ENCODE data around the gene C19orf12.

Gene C19orf12

GRCh38 chr19:29699861-29700260, 15.2 kb downstream of the C19orf12 start:
- no peak overlapping the region for H3K27ac ChIP-seq (ENCODE audit: insufficient read depth, low read length, poor library complexity, severe bottlenecking)
- DNase-seq, result no peak
- no peaks in the 10 kb centered on the region for H3K9me3 ChIP-seq (ENCODE audit: control insufficient read depth, low read length)
- H3K4me1 ChIP-seq (ENCODE audit: control insufficient read depth, insufficient read depth, low read length, poor library complexity, severe bottlenecking), result peaks cover 1% of the 10 kb centered on the region
- H3K4me3 ChIP-seq (ENCODE audit: insufficient read depth, low read depth, low read length, poor library complexity, severe bottlenecking), result no peak overlapping the region
- no peaks in the 10 kb centered on the region for H3K27me3 ChIP-seq (replicated peaks; ENCODE audit: control insufficient read depth, insufficient read depth, low read length, poor library complexity, severe bottlenecking)
- peaks cover 22% of the 10 kb centered on the region for H3K36me3 ChIP-seq (ENCODE audit: control insufficient read depth, insufficient read depth, low read length)

GRCh38 chr19:29697523-29698261, 17.4 kb downstream of the C19orf12 start:
- Histone ChIP-seq H3K4me1 (ENCODE audit: control insufficient read depth, insufficient read depth, low read length, poor library complexity, severe bottlenecking) (peaks cover 4% of the 10 kb centered on the region), H3K36me3 (ENCODE audit: control insufficient read depth, insufficient read depth, low read length) (peaks cover 13% of the 10 kb centered on the region), H3K9me3 (ENCODE audit: control insufficient read depth, low read length) (no peaks in the 10 kb centered on the region), H3K27ac (ENCODE audit: insufficient read depth, low read length, poor library complexity, severe bottlenecking) (peak overlapping the region; percentile 20), H3K27me3 (replicated peaks; ENCODE audit: control insufficient read depth, insufficient read depth, low read length, poor library complexity, severe bottlenecking) (no peaks in the 10 kb centered on the region), H3K4me3 (ENCODE audit: insufficient read depth, low read depth, low read length, poor library complexity, severe bottlenecking) (no peak overlapping the region)
- DNase-seq, result no peak

GRCh38 chr19:29696565-29696846, 18.6 kb downstream of the C19orf12 start:
- H3K27me3 ChIP-seq (replicated peaks; ENCODE audit: control insufficient read depth, insufficient read depth, low read length, poor library complexity, severe bottlenecking), result no peaks in the 10 kb centered on the region
- H3K4me1 ChIP-seq (ENCODE audit: control insufficient read depth, insufficient read depth, low read length, poor library complexity, severe bottlenecking), result peaks cover 4% of the 10 kb centered on the region
- peaks cover 1% of the 10 kb centered on the region for H3K36me3 ChIP-seq (ENCODE audit: control insufficient read depth, insufficient read depth, low read length)
- no peak for DNase-seq
- H3K27ac ChIP-seq (ENCODE audit: insufficient read depth, low read length, poor library complexity, severe bottlenecking), result no peak overlapping the region
- H3K9me3 ChIP-seq (ENCODE audit: control insufficient read depth, low read length), result no peaks in the 10 kb centered on the region
- H3K4me3 ChIP-seq (ENCODE audit: insufficient read depth, low read depth, low read length, poor library complexity, severe bottlenecking), result no peak overlapping the region

- DNase-seq, result peak in 1 of 3 donors; percentile 19
- H3K27ac ChIP-seq (ENCODE audit: insufficient read depth, low read length, poor library complexity, severe bottlenecking), result no peak overlapping the region
Measured at GRCh38 chr19:29695765-29696564, 19.1 kb downstream of the C19orf12 start.

GRCh38 chr19:29694669-29695627, 20.1 kb downstream of the C19orf12 start:
- H3K4me3 ChIP-seq (ENCODE audit: insufficient read depth, low read depth, low read length, poor library complexity, severe bottlenecking), result no peak overlapping the region
- DNase-seq, result peak; percentile 61 to 71 (median 68)
- H3K27ac ChIP-seq (ENCODE audit: insufficient read depth, low read length, poor library complexity, severe bottlenecking), result no peak overlapping the region
- peaks cover 4% of the 10 kb centered on the region for H3K4me1 ChIP-seq (ENCODE audit: control insufficient read depth, insufficient read depth, low read length, poor library complexity, severe bottlenecking)
- H3K36me3 ChIP-seq (ENCODE audit: control insufficient read depth, insufficient read depth, low read length), result no peaks in the 10 kb centered on the region
- no peaks in the 10 kb centered on the region for H3K9me3 ChIP-seq (ENCODE audit: control insufficient read depth, low read length)
- H3K27me3 ChIP-seq (replicated peaks; ENCODE audit: control insufficient read depth, insufficient read depth, low read length, poor library complexity, severe bottlenecking), result no peaks in the 10 kb centered on the region

More at GRCh38 chr19:29695765-29696564, 19.1 kb downstream of the C19orf12 start:
- Histone ChIP-seq H3K27me3 (replicated peaks; ENCODE audit: control insufficient read depth, insufficient read depth, low read length, poor library complexity, severe bottlenecking) (no peaks in the 10 kb centered on the region), H3K4me1 (ENCODE audit: control insufficient read depth, insufficient read depth, low read length, poor library complexity, severe bottlenecking) (peaks cover 4% of the 10 kb centered on the region), H3K4me3 (ENCODE audit: insufficient read depth, low read depth, low read length, poor library complexity, severe bottlenecking) (no peak overlapping the region), H3K9me3 (ENCODE audit: control insufficient read depth, low read length) (no peaks in the 10 kb centered on the region), H3K36me3 (ENCODE audit: control insufficient read depth, insufficient read depth, low read length) (no peaks in the 10 kb centered on the region)

DNA sequence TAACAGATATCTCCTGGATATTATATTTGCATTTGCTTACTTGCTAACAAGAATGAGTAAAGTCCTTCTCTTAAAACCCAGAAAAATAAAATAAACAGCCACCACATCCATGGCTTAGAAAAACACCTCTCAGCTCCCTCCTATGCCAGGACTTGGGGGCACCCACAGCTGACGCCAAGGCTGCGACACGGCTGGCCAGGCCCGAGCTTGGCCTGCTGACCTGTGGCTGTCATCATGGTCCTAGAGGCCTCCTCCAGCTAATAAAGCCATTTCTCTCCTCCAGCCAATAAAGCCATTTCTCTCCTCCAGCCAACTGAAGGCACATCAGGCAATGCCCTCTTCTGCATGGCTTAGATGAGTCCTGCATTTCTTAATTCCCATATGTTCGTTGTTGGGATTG, 20.9 kb downstream of the C19orf12 start:
- no peak overlapping the region for H3K4me3 ChIP-seq (ENCODE audit: insufficient read depth, low read depth, low read length, poor library complexity, severe bottlenecking)
- DNase-seq, result no peak
- H3K27ac ChIP-seq (ENCODE audit: insufficient read depth, low read length, poor library complexity, severe bottlenecking), result no peak overlapping the region
- H3K27me3 ChIP-seq (replicated peaks; ENCODE audit: control insufficient read depth, insufficient read depth, low read length, poor library complexity, severe bottlenecking), result no peaks in the 10 kb centered on the region
- no peaks in the 10 kb centered on the region for H3K9me3 ChIP-seq (ENCODE audit: control insufficient read depth, low read length)
- H3K4me1 ChIP-seq (ENCODE audit: control insufficient read depth, insufficient read depth, low read length, poor library complexity, severe bottlenecking), result peaks cover 4% of the 10 kb centered on the region
- no peaks in the 10 kb centered on the region for H3K36me3 ChIP-seq (ENCODE audit: control insufficient read depth, insufficient read depth, low read length)

GRCh38 chr19:29690842-29691241, 24.2 kb downstream of the C19orf12 start:
- H3K36me3 ChIP-seq (ENCODE audit: control insufficient read depth, insufficient read depth, low read length), result no peaks in the 10 kb centered on the region
- peaks cover 4% of the 10 kb centered on the region for H3K4me1 ChIP-seq (ENCODE audit: control insufficient read depth, insufficient read depth, low read length, poor library complexity, severe bottlenecking)
- no peaks in the 10 kb centered on the region for H3K9me3 ChIP-seq (ENCODE audit: control insufficient read depth, low read length)
- peak in 1 of 3 donors; percentile 45 for DNase-seq
- H3K27me3 ChIP-seq (replicated peaks; ENCODE audit: control insufficient read depth, insufficient read depth, low read length, poor library complexity, severe bottlenecking), result no peaks in the 10 kb centered on the region
- H3K27ac ChIP-seq (ENCODE audit: insufficient read depth, low read length, poor library complexity, severe bottlenecking), result no peak overlapping the region
- H3K4me3 ChIP-seq (ENCODE audit: insufficient read depth, low read depth, low read length, poor library complexity, severe bottlenecking), result no peak overlapping the region

DNA sequence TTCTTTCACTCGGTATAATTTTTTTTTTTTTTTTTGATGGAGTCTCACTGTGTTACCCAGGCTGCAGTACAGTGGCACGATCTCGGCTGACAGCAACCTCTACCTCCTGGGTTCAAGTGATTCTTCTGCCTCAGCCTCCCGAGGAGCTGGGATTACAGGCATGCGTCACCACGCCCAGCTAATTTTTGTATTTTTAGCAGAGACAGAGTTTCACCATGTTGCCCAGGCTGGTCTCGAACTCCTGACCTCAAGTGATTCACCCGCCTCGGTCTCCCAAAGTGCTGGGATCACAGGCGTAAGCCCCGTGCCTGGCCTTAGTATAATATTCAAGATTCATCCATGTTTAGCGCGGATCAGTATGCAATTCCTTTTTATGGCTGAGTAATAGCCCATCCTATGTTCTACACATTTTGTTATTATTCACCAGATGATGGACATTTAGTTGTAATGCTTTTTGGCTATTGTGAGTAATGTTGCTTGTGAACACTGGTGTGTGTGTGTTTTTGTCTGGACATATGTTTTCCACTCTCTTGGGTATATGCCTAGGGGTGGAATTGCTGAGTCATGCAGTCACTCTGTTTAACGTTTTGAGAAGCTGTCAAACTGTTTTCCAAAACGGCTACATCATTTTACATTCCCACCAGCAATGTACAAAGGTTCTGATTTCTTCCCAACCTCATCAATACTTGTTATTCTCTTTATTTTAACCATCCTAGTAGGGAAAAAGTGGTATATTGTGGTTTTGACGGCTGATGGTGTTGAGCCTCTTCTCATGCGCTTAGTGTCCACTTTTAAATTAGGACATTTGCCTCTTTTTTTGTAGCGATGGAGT, 26.9 kb downstream of the C19orf12 start:
- no peaks in the 10 kb centered on the region for H3K36me3 ChIP-seq (ENCODE audit: control insufficient read depth, insufficient read depth, low read length)
- no peaks in the 10 kb centered on the region for H3K27me3 ChIP-seq (replicated peaks; ENCODE audit: control insufficient read depth, insufficient read depth, low read length, poor library complexity, severe bottlenecking)
- H3K27ac ChIP-seq (ENCODE audit: insufficient read depth, low read length, poor library complexity, severe bottlenecking), result no peak overlapping the region
- H3K9me3 ChIP-seq (ENCODE audit: control insufficient read depth, low read length), result no peaks in the 10 kb centered on the region
- no peaks in the 10 kb centered on the region for H3K4me1 ChIP-seq (ENCODE audit: control insufficient read depth, insufficient read depth, low read length, poor library complexity, severe bottlenecking)
- no peak overlapping the region for H3K4me3 ChIP-seq (ENCODE audit: insufficient read depth, low read depth, low read length, poor library complexity, severe bottlenecking)
- DNase-seq, result no peak

DNA sequence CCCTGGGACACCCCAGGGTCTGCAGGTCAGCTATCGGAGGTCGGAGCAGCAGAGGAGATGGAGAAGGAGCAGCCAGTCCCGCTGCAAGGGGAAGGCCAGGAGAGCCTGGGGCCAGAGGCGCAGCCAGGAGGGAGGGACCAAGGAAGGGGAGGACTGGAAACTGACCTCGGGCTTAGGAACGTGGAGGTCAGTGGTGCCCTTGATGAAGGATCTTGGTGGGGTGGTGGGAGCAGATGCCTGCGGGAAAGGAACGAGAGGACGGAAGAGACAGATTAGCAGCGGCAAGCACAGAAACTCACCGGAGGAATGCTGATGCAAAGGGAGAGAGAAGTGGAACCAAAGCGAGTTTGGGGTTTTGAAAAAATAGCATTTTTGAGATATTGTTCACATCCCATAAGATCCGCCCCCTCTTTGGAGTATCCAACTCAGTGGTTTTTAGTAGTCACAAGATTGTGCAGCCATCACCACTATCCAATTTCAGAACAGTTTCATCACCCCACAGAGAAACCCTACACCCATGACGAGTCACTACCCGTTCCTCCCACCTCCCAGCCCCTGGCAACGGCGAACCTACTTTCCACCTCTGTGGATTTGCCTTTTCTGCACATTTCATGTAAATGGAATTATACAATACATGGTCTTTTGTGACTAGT, 27.7 kb downstream of the C19orf12 start:
- H3K4me3 ChIP-seq (ENCODE audit: insufficient read depth, low read depth, low read length, poor library complexity, severe bottlenecking), result no peak overlapping the region
- no peak for DNase-seq
- no peaks in the 10 kb centered on the region for H3K36me3 ChIP-seq (ENCODE audit: control insufficient read depth, insufficient read depth, low read length)
- no peak overlapping the region for H3K27ac ChIP-seq (ENCODE audit: insufficient read depth, low read length, poor library complexity, severe bottlenecking)
- no peaks in the 10 kb centered on the region for H3K27me3 ChIP-seq (replicated peaks; ENCODE audit: control insufficient read depth, insufficient read depth, low read length, poor library complexity, severe bottlenecking)
- H3K9me3 ChIP-seq (ENCODE audit: control insufficient read depth, low read length), result no peaks in the 10 kb centered on the region
- no peaks in the 10 kb centered on the region for H3K4me1 ChIP-seq (ENCODE audit: control insufficient read depth, insufficient read depth, low read length, poor library complexity, severe bottlenecking)

Measured in effector memory CD4-positive, alpha-beta T cell (primary cell).